NT2/D1 (cell line): ENCODE measurements around the gene TAGLN3.

ENCODE experiments used
- DNase-seq: peaks from one replicate; pipeline ENCODE4 v3.0.0-alpha.2; 2011; ENCODE audit warnings: low read depth, low spot score
- H3K27me3 ChIP-seq: 2 replicates; pipeline ENCODE4 v1.6.0; 2011; ENCODE audit warnings: mild to moderate bottlenecking; ENCODE audit not compliant: insufficient read length, insufficient read depth
- H3K36me3 ChIP-seq: 2 replicates; pipeline ENCODE4 v1.6.1; 2011; ENCODE audit warnings: mild to moderate bottlenecking, low read length, mixed read lengths; ENCODE audit not compliant: insufficient read depth, insufficient read length
- H3K4me1 ChIP-seq: 2 replicates; pipeline ENCODE4 v1.5.1; 2011; ENCODE audit not compliant: insufficient read depth, insufficient read length
- H3K4me3 ChIP-seq: 2 replicates; pipeline ENCODE4 v1.5.1; 2011; ENCODE audit warnings: low read depth; ENCODE audit not compliant: insufficient read length
- H3K9ac ChIP-seq: 2 replicates; pipeline ENCODE4 v1.6.0; 2011; ENCODE audit warnings: low read depth; ENCODE audit not compliant: insufficient read length
- H3K9me3 ChIP-seq: 2 replicates; pipeline ENCODE4 v1.5.1; 2011; ENCODE audit warnings: mild to moderate bottlenecking, low read length; ENCODE audit not compliant: insufficient read depth
- SUZ12 ChIP-seq: IDR thresholded peaks from 2 replicates; pipeline ENCODE4 v1.6.1; 2011; ENCODE audit not compliant: insufficient read length, insufficient read depth; ENCODE audit errors: extremely low read depth
- YY1 ChIP-seq: IDR thresholded peaks from 2 replicates; pipeline ENCODE4 v1.6.1; 2011; ENCODE audit not compliant: insufficient read length, insufficient read depth
- ZNF274 ChIP-seq: IDR thresholded peaks from 2 replicates; pipeline ENCODE4 v1.6.1; 2011; ENCODE audit warnings: mild to moderate bottlenecking, low read depth, low read length

TAGLN3 gene

DNA sequence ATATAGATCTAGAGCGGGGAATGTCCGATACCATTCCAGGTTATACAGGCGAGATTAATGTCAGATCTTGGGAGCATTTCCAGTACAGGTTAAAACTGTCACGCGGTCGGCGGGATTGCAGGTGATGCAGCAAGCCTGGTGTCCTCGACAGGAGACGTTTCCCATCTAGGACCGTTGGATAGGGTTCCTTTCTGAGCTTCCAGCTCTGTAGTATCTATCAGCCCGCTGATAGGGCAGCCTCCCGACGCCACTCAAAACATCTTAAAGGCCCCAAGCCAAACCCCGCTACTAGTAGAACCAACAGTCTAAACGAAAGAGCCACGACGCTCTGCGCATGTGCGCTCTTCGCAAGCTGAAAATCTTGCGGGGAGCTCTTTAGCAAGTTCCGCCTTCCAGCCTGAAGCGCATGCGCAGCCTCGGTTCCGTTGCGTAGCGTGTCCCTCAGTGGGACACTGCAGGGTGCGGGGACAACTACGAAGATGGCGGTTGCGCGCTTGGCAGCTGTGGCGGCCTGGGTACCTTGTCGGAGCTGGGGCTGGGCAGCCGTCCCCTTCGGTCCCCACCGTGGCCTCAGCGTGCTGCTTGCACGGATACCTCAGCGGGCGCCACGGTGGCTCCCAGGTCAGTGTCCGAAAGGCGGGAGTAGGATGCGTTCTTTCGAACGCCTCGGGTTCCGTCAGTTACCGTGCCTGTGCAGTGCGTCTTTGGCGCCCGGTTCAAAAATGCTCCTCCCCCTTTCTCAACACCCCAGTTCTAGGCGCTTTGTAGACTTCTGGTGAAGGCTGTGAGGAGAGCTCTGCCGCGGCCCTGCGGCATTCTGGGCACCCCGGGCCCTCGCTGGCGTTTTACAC is 19.9 kb upstream of the TAGLN3 start, which contains the start of gene ABHD10:
ABHD10 (plus strand) TSS at position 444 of the 851 bp plus-strand sequence; CDS start at position 480, 36 bp downstream.
- DNase-seq, result peak; percentile 82
- TF ChIP-seq ZNF274 (no peak), YY1 (peak; percentile 53)
- H3K4me3 ChIP-seq, result peak within 1 kb of the TSS; percentile 91

DNA sequence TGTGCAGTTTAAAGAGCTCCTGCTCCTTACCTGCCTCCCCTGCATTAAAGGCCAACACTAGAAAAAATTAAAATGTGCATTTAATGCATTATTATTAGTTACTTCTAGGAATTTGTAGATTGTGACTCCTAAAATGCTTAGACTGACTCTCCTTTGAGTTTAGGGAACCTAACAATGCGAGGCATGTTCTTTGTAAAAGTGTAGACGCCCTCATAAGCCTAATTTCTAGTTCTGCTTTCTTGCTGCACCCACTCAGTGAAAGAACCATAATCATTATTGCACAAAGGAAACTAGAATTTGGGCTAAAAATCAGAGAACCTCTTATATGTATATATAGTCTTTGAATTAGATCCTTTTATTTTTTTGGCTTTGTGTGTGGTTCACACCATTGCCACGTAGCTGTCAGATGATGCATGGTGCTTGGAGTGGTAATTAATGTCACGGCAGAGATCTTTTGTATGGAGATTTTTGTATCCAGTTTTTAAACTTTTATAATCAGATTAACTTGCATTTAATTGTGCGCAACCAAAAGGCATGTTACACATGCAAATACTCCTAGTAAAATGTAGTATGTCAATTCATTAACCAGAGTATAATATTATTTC is 19.2 kb upstream of the TAGLN3 start:
- Histone ChIP-seq H3K27me3 (no peaks in the 10 kb centered on the region), H3K9me3 (no peaks in the 10 kb centered on the region), H3K9ac (peak overlapping the region; percentile 89), H3K4me1 (no peaks in the 10 kb centered on the region), H3K4me3 (peak overlapping the region; percentile 91), H3K36me3 (peaks cover 27% of the 10 kb centered on the region)
- TF ChIP-seq SUZ12 (no peak), YY1 (no peak), ZNF274 (no peak)
- no peak for DNase-seq

More for the DNA sequence above, 19.9 kb upstream of the TAGLN3 start, which contains the start of gene ABHD10:
- Histone ChIP-seq H3K27me3 (no peaks in the 10 kb centered on the region), H3K4me1 (no peaks in the 10 kb centered on the region), H3K36me3 (peaks cover 28% of the 10 kb centered on the region), H3K9ac (peak within 1 kb of the TSS; percentile 89), H3K9me3 (no peaks in the 10 kb centered on the region)

DNA sequence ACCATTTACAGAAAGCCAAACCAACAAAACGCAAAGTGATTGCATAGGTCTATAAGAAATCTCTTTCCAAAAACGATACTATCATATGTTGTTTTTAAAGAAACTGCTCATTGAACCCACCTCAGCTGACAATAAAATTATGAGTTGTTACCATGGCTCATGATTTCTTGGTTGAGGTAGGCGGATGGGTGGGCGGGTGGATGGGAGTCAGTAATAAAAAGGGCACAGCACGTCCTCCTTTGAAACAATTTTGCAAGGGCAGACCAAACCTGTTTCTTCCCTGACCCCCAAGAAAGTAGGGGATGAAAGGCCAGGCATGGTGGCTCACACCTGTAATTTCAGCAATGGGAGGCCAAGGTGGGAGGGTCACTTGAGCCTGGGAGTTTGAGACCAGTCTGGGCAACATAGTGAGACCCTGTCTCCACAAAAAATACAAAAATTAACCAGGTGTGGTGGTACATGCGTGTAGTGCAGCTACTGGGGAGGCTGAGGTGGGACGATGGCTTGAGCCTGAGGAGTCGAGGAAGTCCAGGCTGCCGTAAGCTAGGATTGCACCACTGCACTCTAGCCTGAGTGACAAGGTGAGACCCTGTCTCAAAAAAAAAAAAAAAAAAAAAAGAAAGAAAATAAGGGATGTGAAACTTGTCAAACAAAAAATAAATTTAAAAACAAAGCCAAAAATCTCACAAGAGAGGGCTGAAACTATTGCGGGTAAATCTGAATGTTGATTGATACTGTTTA is 17.8 kb upstream of the TAGLN3 start:
- Histone ChIP-seq H3K27me3 (no peaks in the 10 kb centered on the region), H3K4me1 (no peaks in the 10 kb centered on the region), H3K9me3 (no peaks in the 10 kb centered on the region), H3K9ac (no peak overlapping the region), H3K4me3 (no peak overlapping the region), H3K36me3 (peaks cover 27% of the 10 kb centered on the region)
- TF ChIP-seq ZNF274 (no peak), YY1 (no peak), SUZ12 (no peak)
- DNase-seq, result no peak

DNA sequence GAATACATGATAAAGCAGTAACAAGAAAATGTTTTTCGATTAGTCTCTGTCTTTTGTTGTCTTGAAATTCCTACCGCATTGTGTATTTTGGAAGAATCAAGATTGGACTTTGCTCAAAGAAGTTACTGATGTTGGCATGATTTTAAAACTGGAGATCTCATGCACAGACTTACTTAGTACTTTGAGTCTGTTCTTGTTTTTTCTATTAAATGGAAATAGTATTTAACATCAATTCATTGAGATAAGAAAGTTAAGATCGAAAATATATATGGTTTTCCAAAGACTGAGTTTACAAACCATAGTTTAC is 17.3 kb upstream of the TAGLN3 start:
- H3K36me3 ChIP-seq, result peaks cover 30% of the 10 kb centered on the region
- H3K4me3 ChIP-seq, result no peak overlapping the region
- no peak for TF ChIP-seq ZNF274
- no peak for TF ChIP-seq SUZ12
- TF ChIP-seq YY1, result no peak
- no peak for DNase-seq
- no peaks in the 10 kb centered on the region for H3K27me3 ChIP-seq
- H3K9me3 ChIP-seq, result no peaks in the 10 kb centered on the region
- H3K9ac ChIP-seq, result no peak overlapping the region
- no peaks in the 10 kb centered on the region for H3K4me1 ChIP-seq

DNA sequence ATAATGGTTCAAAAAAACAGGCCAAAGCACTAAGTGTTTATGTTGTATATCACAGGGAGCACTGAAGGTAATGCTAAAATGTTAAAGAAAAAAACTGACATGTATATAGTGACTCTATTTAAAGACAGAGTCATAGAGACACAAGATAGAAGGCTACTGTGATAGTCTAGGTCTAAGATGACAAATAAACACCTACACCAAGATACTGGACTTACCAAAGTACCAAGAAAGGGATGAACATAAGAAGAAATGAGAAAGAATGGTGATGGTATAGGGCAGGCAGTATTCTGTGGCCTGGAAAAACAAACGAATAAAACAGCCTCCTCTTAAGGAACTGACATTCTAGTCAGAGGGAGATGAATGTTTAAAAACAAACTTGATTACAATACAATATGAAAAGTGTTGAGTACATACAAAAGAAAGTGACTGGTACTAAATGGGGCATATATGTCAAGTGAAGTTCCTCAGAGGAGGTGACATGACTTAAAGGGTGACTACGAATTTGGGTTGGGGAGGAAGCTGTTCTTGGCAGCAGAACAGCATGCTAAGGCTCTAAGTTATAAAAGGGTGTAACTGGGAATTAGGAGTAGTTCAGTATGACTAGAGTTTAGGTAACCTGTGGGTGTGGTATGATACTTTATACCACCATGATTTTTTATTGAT is 14.0 kb upstream of the TAGLN3 start:
- no peak overlapping the region for H3K4me3 ChIP-seq
- no peak for DNase-seq
- H3K36me3 ChIP-seq, result peaks cover 61% of the 10 kb centered on the region
- no peak for TF ChIP-seq SUZ12
- TF ChIP-seq ZNF274, result no peak
- no peak for TF ChIP-seq YY1
- H3K9me3 ChIP-seq, result no peaks in the 10 kb centered on the region
- H3K9ac ChIP-seq, result no peak overlapping the region
- no peaks in the 10 kb centered on the region for H3K27me3 ChIP-seq
- H3K4me1 ChIP-seq, result no peaks in the 10 kb centered on the region

DNA sequence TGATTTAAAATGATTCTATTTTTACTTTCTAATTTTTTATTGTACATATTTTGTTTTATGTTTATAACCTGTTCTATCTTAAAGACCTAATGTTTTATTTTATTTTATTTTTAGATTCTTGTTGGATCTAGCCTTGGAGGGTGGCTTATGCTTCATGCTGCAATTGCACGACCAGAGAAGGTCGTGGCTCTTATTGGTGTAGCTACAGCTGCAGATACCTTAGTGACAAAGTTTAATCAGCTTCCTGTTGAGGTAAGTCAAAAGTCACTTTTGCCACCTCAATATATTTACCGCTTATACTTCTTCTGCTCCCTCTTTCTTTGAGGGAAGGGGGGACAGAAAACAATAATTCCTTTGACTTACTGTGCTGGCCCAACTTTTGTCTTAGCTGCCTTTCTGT is 11.9 kb upstream of the TAGLN3 start:
- TF ChIP-seq YY1, result no peak
- H3K9ac ChIP-seq, result no peak overlapping the region
- no peak overlapping the region for H3K4me3 ChIP-seq
- no peaks in the 10 kb centered on the region for H3K27me3 ChIP-seq
- no peaks in the 10 kb centered on the region for H3K9me3 ChIP-seq
- no peak for DNase-seq
- H3K36me3 ChIP-seq, result peaks cover 70% of the 10 kb centered on the region
- no peaks in the 10 kb centered on the region for H3K4me1 ChIP-seq

DNA sequence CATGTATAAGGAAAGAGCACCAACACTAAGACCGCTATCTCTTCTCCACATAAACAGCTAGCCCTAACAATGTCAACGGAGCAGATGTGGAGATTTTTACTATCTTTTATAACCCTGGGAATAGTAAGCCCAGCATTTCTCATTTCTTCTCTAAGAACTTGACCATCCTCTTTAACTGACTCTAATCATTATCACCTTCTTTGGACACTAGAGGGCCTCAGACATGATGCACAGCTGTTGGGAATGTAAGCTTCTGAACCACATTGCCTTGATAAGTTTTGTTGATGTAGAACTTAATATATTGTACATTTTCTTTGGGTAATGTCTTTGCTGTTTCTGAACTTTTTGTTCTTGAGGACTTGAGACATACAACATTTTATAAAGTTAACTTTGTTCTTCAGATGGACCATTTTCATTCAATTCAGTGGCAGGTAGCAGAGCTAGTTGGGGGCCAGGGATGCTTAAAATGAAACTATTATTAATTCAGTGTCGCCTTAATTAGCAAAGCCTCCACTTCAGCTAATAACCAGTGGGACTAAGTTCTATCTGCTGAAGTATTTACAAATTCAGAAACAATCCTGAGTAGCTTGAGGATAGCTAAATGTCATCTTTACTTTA is 9.6 kb upstream of the TAGLN3 start:
- no peak for DNase-seq
- peaks cover 2% of the 10 kb centered on the region for H3K4me1 ChIP-seq
- no peak overlapping the region for H3K4me3 ChIP-seq
- H3K9me3 ChIP-seq, result no peaks in the 10 kb centered on the region
- H3K27me3 ChIP-seq, result no peaks in the 10 kb centered on the region
- TF ChIP-seq ZNF274, result no peak
- no peak for TF ChIP-seq YY1
- no peak for TF ChIP-seq SUZ12
- H3K36me3 ChIP-seq, result peaks cover 62% of the 10 kb centered on the region
- no peak overlapping the region for H3K9ac ChIP-seq
